Uterine smooth muscle cell (primary cell): ENCODE data around the gene MRPL37. TPM values are rescaled to one million over a fixed set of nuclear protein-coding genes. Genes with fewer than 3 reads are reported as not detected.

ENCODE experiments used
- total RNA-seq: library from RNA; depleted of rRNA; stranded (reverse); fragments of >200 nt; gene quantifications from 2 replicates; pipeline ENCODE4 v1.2.3, GENCODE V29; 2014

The MRPL37 gene
- 42.6 and 60.4 TPM in 2 replicates for total RNA-seq

GRCh38 chr1:54199765-54200518 lies at the start of gene MRPL37, which contains the start of gene CYB5RL:
Gene MRPL37 (plus strand): TSS chr1:54200167. CDS start chr1:54200244, 77 bp downstream.
Gene CYB5RL (minus strand): TSS chr1:54200030. CDS start chr1:54195616, 4,414 bp downstream.

DNA sequence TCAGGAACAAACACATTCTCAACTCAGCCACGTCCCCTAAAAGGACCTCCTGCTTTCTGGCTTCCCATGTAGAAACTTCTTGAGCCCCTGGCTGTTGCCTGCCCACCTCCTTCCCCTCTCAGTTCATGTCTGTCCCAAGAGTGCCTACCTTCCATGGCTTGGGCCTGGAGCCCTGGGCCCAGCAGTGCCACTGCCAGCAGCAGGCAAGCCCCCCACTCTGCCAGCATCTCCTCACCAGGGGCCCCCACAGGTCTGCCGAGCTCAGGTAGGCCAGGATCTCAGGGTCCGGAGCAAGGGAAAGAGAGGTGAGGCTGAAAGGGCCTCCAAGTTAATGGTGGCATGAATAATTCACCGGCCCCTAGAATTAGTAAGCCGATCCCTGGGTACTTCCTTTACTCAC lies 47.3 kb upstream of the MRPL37 start, which contains the start of gene CDCP2:
Gene CDCP2, minus strand, starts transcription at position 305 of the 400 bp plus-strand sequence. Its CDS starts 78 bp downstream, at position 227.

Other genes with a start within 250 kb of the MRPL37 start
- under 0.01 TPM in 1 of 2 replicates, not detected in the other for gene LDLRAD1, start 182.0 kb upstream of the MRPL37 start, total RNA-seq
- gene TMEM59, start 147.0 kb upstream of the MRPL37 start, total RNA-seq = 150 and 341 TPM in 2 replicates
- 3.0 and 3.5 TPM in 2 replicates for gene TCEANC2, start 146.6 kb upstream of the MRPL37 start, total RNA-seq
- gene CDCP2, start 47.2 kb upstream of the MRPL37 start, total RNA-seq = not detected in 2 replicates
- 6.6 and 7.2 TPM in 2 replicates for gene CYB5RL, start 137 bp upstream of the MRPL37 start, total RNA-seq
- gene SSBP3, start 206.2 kb downstream of the MRPL37 start, total RNA-seq = 8.7 and 11.7 TPM in 2 replicates